ENCODE measurements around the gene TBX21.

The TBX21 gene

DNA sequence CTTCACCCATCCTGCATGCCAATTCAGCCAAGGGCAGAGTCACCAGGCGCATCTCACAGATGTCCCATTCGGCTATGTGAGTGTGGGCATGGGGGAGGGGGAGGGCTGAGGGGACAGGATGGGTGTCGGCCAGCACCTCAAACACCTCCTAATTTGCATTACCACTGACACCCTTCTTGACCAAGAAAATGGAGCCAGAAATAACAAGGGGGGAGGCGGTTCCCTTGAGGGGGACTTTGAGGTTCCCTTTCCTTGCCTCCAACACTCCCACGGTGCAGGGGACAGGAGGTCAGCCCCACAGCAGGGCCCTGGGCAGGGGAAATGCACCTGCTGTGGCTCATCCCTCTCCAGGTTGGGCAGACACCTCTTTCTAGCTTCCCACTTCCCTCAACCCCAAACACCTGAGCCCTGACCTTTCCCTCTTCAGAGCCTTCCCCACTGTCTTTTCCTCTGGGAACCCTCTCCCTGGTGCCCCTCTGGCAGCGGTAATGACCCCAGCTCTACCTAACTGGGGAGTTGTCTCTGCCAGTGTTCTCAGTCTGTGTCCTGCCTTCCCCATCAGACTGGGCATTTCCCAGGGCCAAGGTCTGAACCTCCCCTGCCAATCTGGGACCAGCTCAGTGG is 18.2 kb upstream of the TBX21 start:
- no peak for DNase-seq (ENCODE audit: low read depth)

- no peak for DNase-seq (ENCODE audit: low read depth)
These were observed 17.2 kb upstream of the TBX21 start for GRCh38 chr17:47715669-47716325.

GRCh38 chr17:47716375-47716774 is 16.7 kb upstream of the TBX21 start:
- no peak for DNase-seq (ENCODE audit: low read depth)

GRCh38 chr17:47717261-47717697 is 15.8 kb upstream of the TBX21 start:
- no peak for DNase-seq (ENCODE audit: low read depth)

- no peak for DNase-seq (ENCODE audit: low read depth)
These were observed 14.9 kb upstream of the TBX21 start for GRCh38 chr17:47717979-47718621.

- no peak for DNase-seq (ENCODE audit: low read depth)
These were observed 14.2 kb upstream of the TBX21 start for GRCh38 chr17:47718634-47719405.

DNA sequence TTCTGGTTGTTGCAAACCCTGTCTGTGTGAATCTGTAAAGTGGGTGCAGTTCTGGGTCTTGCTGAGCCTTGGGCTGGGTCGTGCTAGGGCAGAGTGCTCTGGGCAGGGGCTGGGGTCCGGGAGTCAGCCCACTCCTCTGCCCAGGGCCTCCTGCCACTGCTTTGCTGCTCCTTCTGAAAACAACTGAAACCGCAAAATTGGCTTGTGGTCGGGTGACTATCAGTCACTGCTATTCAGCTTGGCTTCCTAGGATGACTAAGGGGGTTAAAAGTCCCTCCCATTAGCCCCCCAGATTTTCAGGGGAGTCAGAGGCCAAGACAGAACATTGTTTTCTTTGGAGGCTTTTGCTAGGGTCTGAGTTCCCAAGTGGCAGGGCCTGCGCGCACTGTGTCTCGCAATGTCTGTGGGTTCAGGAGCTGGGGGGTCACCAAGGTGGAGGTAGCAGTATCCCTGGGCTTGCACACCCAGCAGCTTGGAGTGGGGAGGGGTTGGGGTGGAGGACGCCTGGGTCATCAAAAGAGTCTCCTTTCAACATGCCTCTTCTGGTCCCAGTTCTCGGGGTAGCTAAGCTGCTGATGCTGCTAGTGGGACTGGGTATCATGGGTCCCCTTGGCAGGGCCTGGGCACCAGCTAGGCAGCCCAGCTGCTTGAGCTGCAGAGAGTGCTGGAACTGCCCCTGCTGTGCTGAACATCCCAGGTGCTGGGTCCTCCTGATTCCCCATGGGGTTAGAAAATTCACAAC is 13.5 kb upstream of the TBX21 start:
- peak; percentile 58 for DNase-seq (ENCODE audit: low read depth)

GRCh38 chr17:47720196-47720595 is 12.8 kb upstream of the TBX21 start:
- DNase-seq (ENCODE audit: low read depth), result no peak

DNA sequence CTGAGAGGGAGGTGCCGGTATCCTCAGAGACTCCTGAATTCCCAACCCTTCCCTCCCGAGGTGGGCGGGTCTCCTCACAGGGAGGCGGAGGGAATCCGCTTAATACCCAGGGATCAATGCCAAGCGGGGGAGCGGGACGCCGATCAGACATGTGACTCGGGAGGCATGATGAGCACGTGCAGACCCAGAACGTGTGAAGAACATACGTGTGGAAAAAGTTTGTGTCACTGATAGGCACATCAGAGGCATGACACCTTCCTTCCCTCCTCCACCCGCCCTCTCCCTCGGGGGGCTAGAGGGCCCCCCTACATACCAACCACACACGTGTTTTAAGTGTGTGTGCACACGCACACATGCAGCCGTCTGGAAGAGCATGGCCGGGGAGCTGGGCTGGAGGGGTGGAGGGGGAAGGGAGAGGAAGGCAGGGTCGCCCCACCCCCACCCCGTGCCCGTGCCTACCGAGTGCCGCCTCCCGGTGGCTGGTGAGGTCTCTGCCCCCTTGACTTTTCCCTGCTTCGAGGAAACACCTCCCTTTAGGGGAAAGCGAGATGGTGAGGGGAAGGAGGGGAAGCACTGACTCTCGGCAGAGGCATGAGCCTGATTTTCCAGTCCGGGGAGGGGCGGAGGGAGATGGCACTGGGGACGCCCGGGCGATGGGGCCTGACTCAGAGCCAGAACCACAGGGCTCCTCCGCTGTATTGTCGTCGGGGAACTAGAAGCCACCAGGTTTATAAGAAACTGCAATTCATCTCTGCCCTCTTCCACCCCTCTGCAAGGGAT is 12.1 kb upstream of the TBX21 start:
- DNase-seq (ENCODE audit: low read depth), result peak; percentile 95

DNA sequence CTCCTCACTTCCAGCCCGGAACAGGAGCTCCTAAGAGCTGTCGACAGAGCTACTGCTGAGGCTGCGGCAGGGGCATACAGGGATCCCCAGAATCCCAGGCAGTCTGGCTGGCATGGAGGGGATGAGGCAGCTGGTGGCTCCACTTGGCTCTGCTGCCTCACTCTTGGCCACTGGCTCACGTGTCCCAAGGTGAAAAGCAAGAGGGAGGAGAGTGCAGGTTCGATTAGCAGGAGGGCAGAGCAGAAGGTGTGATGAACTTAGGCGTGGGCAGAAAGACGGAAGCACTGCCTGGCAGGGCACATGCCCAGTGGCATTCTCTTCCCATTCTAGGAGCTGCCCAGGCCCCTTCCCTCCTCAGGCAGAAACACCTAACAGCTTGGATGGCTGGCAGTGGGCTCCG is 11.3 kb upstream of the TBX21 start:
- DNase-seq (ENCODE audit: low read depth), result no peak

GRCh38 chr17:47724705-47725104 is 8.3 kb upstream of the TBX21 start:
- no peak for DNase-seq (ENCODE audit: low read depth)

GRCh38 chr17:47725446-47726111 is 7.5 kb upstream of the TBX21 start:
- DNase-seq (ENCODE audit: low read depth), result no peak

DNA sequence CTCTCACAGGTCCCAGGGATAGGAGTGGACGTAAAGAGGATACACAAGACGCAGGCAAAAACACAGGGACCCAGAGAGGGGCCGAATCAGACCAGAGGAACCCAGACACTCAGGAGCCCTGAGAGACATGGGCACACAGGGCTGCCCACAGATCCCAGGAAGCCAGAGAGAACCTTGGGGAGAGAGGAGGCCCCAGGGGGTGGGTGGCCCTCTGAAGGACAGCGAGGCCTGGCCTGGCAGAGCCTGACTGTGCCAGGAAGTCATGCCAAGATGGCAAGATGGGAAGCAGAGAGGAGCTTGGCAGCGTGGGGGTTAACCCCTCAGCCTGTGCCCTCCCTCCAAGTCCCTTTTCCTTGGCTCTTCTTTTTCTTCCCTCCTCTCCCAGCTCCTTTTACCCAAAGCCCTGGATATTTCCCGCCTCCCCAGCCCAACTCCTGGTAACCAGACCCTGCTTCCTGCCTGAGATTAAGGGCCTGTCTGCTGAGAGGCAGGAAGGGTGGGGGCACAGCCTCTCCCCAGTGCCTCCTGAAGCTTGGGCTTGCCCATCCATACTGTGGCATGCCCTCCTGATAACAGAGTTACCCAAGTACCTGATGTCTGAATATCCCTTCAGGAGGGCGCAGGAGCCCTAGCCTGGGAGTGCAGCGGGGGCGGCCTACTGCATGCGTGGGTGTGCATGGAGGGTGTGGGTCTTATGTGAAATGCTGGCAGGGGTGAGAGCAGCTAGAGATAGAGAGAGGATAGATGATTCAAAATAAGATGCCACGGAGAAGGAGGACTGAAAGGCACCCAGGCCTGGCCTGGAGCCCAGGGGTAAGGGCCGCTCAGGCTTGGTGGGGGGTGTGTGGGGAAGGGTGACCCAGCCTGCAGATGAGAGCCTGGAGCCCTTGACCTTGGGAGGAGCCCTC is 6.0 kb upstream of the TBX21 start:
- DNase-seq (ENCODE audit: low read depth), result no peak

DNA sequence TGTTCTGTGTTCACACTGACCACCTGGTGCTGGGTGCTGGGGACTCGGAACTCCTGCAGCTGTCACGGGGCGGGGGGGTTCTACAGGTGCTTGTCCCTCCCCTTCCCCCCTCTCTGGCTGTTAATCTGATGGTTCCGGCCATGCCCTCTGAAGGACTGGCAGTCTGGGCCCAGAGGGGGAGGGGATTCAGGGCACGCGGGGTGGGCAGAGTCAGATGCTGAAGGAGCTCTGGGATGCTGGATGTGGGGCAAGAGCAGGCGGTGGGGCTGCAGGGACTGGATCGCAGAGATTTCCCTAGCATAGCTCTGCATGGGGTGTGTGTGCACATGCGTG is 5.4 kb upstream of the TBX21 start:
- DNase-seq (ENCODE audit: low read depth), result no peak

DNA sequence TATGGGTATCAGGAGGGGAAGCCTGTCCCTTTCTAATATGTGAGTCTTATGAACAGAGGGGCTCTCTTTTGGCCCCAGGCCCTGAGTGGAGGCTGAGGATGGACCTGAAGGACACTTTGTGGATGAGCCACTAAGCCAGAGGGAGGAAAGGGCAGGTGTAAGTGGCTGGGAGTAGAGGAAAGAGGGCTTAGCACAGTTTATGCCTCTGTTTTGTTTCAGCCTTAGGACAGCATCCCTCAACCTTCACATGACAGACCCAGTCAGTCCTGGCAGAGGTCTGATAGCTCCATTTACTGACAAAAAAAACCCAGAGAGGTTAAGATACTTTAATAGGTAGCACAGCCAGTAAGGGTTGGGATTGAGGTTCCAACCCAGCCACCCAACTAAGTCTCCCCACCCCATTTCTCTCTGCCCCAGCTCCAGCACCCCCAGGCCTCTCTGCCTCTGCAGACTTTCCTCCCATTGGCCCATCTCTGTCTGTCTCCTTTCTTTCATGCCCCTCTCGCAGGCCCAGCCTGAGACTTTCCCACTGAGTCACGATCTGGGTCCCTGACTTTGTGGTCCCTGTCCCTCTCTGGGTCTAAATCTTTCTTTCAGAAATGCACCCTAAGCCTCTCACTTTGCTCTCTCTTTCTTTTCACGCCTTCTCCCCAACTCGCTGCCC is 4.7 kb upstream of the TBX21 start:
- DNase-seq (ENCODE audit: low read depth), result no peak

GRCh38 chr17:47729476-47729875 is 3.6 kb upstream of the TBX21 start:
- no peak for DNase-seq (ENCODE audit: low read depth)

DNA sequence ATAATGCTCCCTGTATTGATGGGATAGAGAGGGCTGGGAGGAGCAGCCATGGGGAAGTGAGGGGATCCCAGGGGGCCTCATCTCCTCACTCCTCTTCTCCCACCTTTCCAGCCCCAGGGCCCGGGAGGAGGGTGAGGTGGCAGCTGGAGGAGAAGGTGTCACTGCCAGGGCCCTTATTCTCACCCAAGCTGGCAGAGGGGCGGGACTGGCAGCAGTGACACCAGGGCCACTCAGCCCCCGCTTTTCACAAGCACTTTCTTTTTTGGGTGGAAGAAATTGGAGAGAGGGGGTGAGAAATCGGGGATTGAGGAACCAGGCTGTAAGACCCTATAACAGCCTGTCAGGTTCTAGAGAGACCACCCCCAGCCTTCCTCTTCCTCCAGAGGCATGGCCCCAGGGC is 2.4 kb upstream of the TBX21 start:
- no peak for DNase-seq (ENCODE audit: low read depth)

GRCh38 chr17:47731396-47731795 is 1.6 kb upstream of the TBX21 start:
- no peak for DNase-seq (ENCODE audit: low read depth)

DNA sequence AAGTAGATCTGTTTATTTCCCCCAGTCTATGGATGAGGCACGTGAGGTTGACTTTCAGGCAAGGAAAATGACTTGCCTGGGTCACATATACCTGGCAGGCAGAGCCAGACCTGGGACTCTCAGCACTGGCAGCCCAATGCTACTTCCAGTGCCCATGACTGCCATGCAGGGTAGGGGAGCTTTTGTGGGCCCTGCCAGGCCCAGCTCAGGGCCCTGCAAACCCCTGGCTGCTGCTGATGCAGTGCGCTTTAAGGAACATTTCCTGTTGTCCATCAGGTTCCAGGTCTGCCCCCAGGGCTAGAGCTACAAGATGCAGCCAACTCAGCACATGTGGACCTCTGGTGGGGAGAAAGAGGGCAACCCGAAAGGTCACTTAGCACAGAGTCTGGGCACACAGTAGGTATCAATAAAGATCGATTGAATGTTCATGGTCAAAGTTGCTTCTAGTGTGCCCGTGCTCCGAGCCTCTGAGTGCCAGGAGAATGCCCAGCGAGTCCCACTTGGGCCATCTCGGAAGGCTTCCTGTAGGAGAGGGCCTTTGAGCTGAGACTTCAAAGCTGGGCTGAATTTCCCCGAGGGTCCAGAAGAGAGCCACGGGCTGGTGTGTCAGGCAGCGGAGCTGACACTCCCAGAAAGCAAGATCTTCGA is 513 bp upstream of the TBX21 start:
- DNase-seq (ENCODE audit: low read depth), result no peak

Measured in stimulated activated CD8-positive, alpha-beta memory T cell treated with anti-CD3 and anti-CD28 coated beads, Interleukin-12 subunit alpha, Interleukin-12 subunit beta, amount 100 ng/mL, for 4 hours (primary cell).